ENCODE results near the gene PCP2.

Gene PCP2

GRCh38 chr19:7618348-7618747, 15.2 kb downstream of the PCP2 start:
- POLR2A ChIA-PET = interaction anchor here (0.9 to 2.2 kb wide), 2 partner anchors 9 to 11 kb away, joined by 3 to 8 read pairs; partner anchors contain the start of genes PET100 and XAB2
- DNase-seq (ENCODE audit: extremely low spot score) = no peak

GRCh38 chr19:7617735-7618134, 15.8 kb downstream of the PCP2 start:
- TF ChIP-seq ELF4 (IDR thresholded peaks at IDR 0.05) (no peak), TARDBP (IDR thresholded peaks at IDR 0.05) (no peak), HDGF (IDR thresholded peaks at IDR 0.05; ENCODE audit: borderline replicate concordance) (no peak), SP1 (IDR thresholded peaks at IDR 0.05) (no peak)
- ChIA-PET POLR2A (interaction anchor here (0.9 to 2.2 kb wide), 2 partner anchors 9 to 12 kb away, joined by 3 to 8 read pairs; partner anchors contain the start of genes PET100 and XAB2), CTCF (no interaction called here)
- no peak for DNase-seq (ENCODE audit: extremely low spot score)

More at GRCh38 chr19:7618348-7618747, 15.2 kb downstream of the PCP2 start:
- TF ChIP-seq, protein P1, sequence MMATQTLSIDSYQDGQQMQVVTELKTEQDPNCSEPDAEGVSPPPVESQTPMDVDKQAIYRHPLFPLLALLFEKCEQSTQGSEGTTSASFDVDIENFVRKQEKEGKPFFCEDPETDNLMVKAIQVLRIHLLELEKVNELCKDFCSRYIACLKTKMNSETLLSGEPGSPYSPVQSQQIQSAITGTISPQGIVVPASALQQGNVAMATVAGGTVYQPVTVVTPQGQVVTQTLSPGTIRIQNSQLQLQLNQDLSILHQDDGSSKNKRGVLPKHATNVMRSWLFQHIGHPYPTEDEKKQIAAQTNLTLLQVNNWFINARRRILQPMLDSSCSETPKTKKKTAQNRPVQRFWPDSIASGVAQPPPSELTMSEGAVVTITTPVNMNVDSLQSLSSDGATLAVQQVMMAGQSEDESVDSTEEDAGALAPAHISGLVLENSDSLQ (IDR thresholded peaks at IDR 0.05) = no peak
- TF ChIP-seq ZNF384 (IDR thresholded peaks at IDR 0.05) (no peak), FOXA1 (IDR thresholded peaks at IDR 0.05) (no peak), LEF1 (IDR thresholded peaks at IDR 0.05; ENCODE audit: borderline replicate concordance) (no peak), NFRKB (IDR thresholded peaks at IDR 0.05) (no peak), ELF4 (IDR thresholded peaks at IDR 0.05) (no peak), FOXM1 (IDR thresholded peaks at IDR 0.05; ENCODE audit: borderline replicate concordance) (no peak), TARDBP (IDR thresholded peaks at IDR 0.05) (no peak), SP1 (IDR thresholded peaks at IDR 0.05) (no peak), SUZ12 (IDR thresholded peaks at IDR 0.05) (no peak), CTBP1 (IDR thresholded peaks at IDR 0.05; ENCODE audit: borderline replicate concordance) (no peak), HDGF (IDR thresholded peaks at IDR 0.05; ENCODE audit: borderline replicate concordance) (no peak), L3MBTL2 (conservative IDR thresholded peaks at IDR 0.05) (no peak), FOXK2 (IDR thresholded peaks at IDR 0.05) (no peak), BHLHE40 (IDR thresholded peaks at IDR 0.05; ENCODE audit: borderline replicate concordance) (no peak), ARNT (IDR thresholded peaks at IDR 0.05) (no peak)
- CTCF ChIA-PET = no interaction called here

DNA sequence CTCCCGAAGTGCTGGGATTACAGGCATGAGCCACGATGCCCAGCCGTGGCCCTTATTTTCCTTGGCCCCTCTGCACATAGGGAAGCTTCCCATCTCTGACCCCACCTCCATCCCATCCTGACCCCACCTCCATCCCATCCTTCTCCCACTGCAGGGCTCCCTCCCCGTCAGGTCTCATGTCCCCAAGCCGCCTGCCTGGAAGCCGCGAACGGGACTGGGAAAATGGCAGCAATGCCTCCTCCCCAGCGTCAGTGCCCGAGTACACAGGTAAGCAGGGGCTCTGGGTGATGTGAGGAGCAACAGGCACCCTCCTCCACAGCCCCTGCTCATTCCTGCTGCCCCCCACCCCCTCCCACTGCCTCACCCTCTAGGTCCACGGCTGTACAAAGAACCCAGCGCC, 16.3 kb downstream of the PCP2 start:
- ChIA-PET POLR2A (interaction anchor here (2.2 kb wide), 1 partner anchor 12 kb away, joined by 8 read pairs; the partner anchor contains the start of genes PET100 and XAB2), CTCF (no interaction called here)
- TF ChIP-seq ELF4 (IDR thresholded peaks at IDR 0.05) (no peak), HDGF (IDR thresholded peaks at IDR 0.05; ENCODE audit: borderline replicate concordance) (no peak), SP1 (IDR thresholded peaks at IDR 0.05) (no peak), NFRKB (IDR thresholded peaks at IDR 0.05) (no peak), CTBP1 (IDR thresholded peaks at IDR 0.05; ENCODE audit: borderline replicate concordance) (no peak), BHLHE40 (IDR thresholded peaks at IDR 0.05; ENCODE audit: borderline replicate concordance) (no peak), FOXK2 (IDR thresholded peaks at IDR 0.05) (no peak), FOXM1 (IDR thresholded peaks at IDR 0.05; ENCODE audit: borderline replicate concordance) (no peak), FOXA1 (IDR thresholded peaks at IDR 0.05) (no peak), TARDBP (IDR thresholded peaks at IDR 0.05) (no peak), SUZ12 (IDR thresholded peaks at IDR 0.05) (no peak), ZNF384 (IDR thresholded peaks at IDR 0.05) (no peak), ARNT (IDR thresholded peaks at IDR 0.05) (no peak), L3MBTL2 (conservative IDR thresholded peaks at IDR 0.05) (no peak), LEF1 (IDR thresholded peaks at IDR 0.05; ENCODE audit: borderline replicate concordance) (no peak)
- TF ChIP-seq, protein P1 (IDR thresholded peaks at IDR 0.05) = no peak
- DNase-seq (ENCODE audit: extremely low spot score) = no peak

- TF ChIP-seq ARNT (IDR thresholded peaks at IDR 0.05) = no peak
- TF ChIP-seq FOXM1 (IDR thresholded peaks at IDR 0.05; ENCODE audit: borderline replicate concordance) = no peak
- no peak for TF ChIP-seq LEF1 (IDR thresholded peaks at IDR 0.05; ENCODE audit: borderline replicate concordance)
- no peak for TF ChIP-seq FOXK2 (IDR thresholded peaks at IDR 0.05)
- TF ChIP-seq, protein P1 (IDR thresholded peaks at IDR 0.05) = no peak
- TF ChIP-seq HDGF (IDR thresholded peaks at IDR 0.05; ENCODE audit: borderline replicate concordance) = no peak
- TF ChIP-seq CTBP1 (IDR thresholded peaks at IDR 0.05; ENCODE audit: borderline replicate concordance) = no peak
- no peak for TF ChIP-seq ZNF384 (IDR thresholded peaks at IDR 0.05)
- no peak for TF ChIP-seq SP1 (IDR thresholded peaks at IDR 0.05)
- TF ChIP-seq TARDBP (IDR thresholded peaks at IDR 0.05) = no peak
- no peak for TF ChIP-seq FOXA1 (IDR thresholded peaks at IDR 0.05)
- TF ChIP-seq NFRKB (IDR thresholded peaks at IDR 0.05) = no peak
- TF ChIP-seq SUZ12 (IDR thresholded peaks at IDR 0.05) = no peak
- no peak for TF ChIP-seq L3MBTL2 (conservative IDR thresholded peaks at IDR 0.05)
- TF ChIP-seq ELF4 (IDR thresholded peaks at IDR 0.05) = no peak
- TF ChIP-seq BHLHE40 (IDR thresholded peaks at IDR 0.05; ENCODE audit: borderline replicate concordance) = no peak
- POLR2A ChIA-PET = no interaction called here
- CTCF ChIA-PET = no interaction called here
- DNase-seq (ENCODE audit: extremely low spot score) = no peak
Observed at GRCh38 chr19:7614859-7615741, 18.4 kb downstream of the PCP2 start.

DNA sequence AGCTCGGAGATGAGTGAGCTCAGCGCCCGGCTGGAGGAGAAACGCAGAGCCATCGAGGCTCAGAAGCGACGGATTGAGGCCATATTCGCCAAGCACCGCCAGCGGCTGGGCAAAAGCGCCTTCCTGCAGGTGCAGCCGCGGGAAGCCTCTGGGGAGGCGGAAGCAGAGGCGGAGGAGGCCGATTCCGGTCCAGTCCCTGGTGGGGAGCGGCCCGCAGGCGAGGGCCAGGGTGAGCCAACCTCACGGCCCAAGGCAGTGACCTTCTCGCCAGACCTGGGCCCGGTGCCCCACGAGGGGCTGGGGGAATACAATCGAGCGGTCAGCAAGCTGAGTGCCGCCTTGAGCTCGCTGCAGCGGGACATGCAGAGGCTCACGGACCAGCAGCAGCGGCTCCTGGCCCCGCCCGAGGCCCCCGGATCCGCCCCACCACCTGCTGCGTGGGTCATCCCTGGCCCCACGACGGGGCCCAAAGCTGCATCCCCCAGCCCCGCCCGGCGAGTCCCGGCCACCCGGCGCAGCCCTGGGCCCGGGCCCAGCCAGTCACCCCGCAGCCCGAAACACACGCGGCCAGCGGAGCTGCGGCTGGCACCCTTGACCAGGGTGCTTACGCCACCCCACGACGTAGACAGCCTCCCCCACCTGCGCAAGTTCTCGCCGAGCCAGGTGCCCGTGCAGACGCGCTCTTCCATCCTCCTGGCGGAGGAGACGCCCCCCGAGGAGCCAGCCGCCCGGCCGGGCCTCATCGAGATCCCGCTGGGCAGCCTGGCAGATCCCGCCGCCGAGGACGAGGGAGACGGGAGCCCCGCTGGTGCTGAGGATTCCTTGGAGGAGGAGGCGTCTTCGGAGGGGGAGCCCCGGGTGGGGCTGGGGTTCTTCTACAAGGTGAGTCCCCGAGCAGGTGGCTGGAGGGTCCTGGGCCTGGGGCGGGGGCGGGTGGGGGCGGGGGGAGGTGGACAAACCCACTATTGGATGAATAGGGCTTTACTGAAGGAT, 20.9 kb downstream of the PCP2 start:
- TF ChIP-seq BHLHE40 (IDR thresholded peaks at IDR 0.05; ENCODE audit: borderline replicate concordance) (no peak), ARNT (IDR thresholded peaks at IDR 0.05) (no peak), LEF1 (IDR thresholded peaks at IDR 0.05; ENCODE audit: borderline replicate concordance) (no peak), FOXA1 (IDR thresholded peaks at IDR 0.05) (no peak), HDGF (IDR thresholded peaks at IDR 0.05; ENCODE audit: borderline replicate concordance) (no peak), TARDBP (IDR thresholded peaks at IDR 0.05) (no peak), NFRKB (IDR thresholded peaks at IDR 0.05) (no peak), ELF4 (IDR thresholded peaks at IDR 0.05) (no peak), FOXM1 (IDR thresholded peaks at IDR 0.05; ENCODE audit: borderline replicate concordance) (no peak), SUZ12 (IDR thresholded peaks at IDR 0.05) (no peak), SP1 (IDR thresholded peaks at IDR 0.05) (no peak)
- ChIA-PET POLR2A (no interaction called here), CTCF (no interaction called here)
- no peak for DNase-seq (ENCODE audit: extremely low spot score)
